T-cell (primary cell): ENCODE data around the gene BTBD19. TPM values are rescaled to one million over a fixed set of nuclear protein-coding genes. Genes with fewer than 3 reads are reported as not detected.
A peak's percentile ranks its signal among the peaks of the same experiment; 100 is the strongest.

Source experiments
- ATAC-seq, 4 experiments: fragments of 200-7000 bp in 3 of 4; fragments of 150-1000 bp in 1 of 4; cut with Tn5 transposase; replicated peaks in 1 of 4; 1 replicate in 3 of 4; 2 replicates in 1 of 4; pipeline ENCODE4 v1.10.0; 2021; ENCODE audit warnings: moderate library complexity in 3 of 4, mild to moderate bottlenecking in 2 of 4, moderate number of reproducible peaks in 1 of 4
- CTCF ChIA-PET, 2 donors: fragments of 300-600 bp; sonication (Branson Sonifier 250); formaldehyde crosslinking; loops; one replicate each; lab custom pipeline; 2022; ENCODE audit warnings: antibody characterized with exemption in 2 of 2; lab: Charles Lee
- POLR2A ChIA-PET, 2 donors: fragments of 300-600 bp; sonication (Branson Sonifier 250); formaldehyde crosslinking; loops; one replicate each; lab custom pipeline; 2022; ENCODE audit warnings: antibody characterized with exemption in 2 of 2; lab: Charles Lee
- DNase-seq, 35 experiments: peaks; one replicate each; pipeline versions ENCODE4 v3.0.0 to v3.0.0-alpha.2; 2013 to 2023
- H3K27ac ChIP-seq: one replicate; pipeline ENCODE4 v1.5.1; 2013; ENCODE audit warnings: low read length
- H3K27me3 ChIP-seq, 2 experiments: replicated peaks in 1 of 2; 1 replicate in 1 of 2; 2 replicates in 1 of 2; pipeline versions ENCODE4 v1.6.1 to v1.7.0; 2013; ENCODE audit warnings: low read length in 1 of 2, mixed read lengths in 1 of 2; ENCODE audit not compliant: control insufficient read depth in 2 of 2, insufficient read depth in 2 of 2; ENCODE audit errors: extremely low read depth in 1 of 2
- H3K36me3 ChIP-seq, 2 donors: 1 replicate in 1 of 2; 2 replicates in 1 of 2; pipeline versions ENCODE4 v1.6.1 to v1.7.0; 2013; ENCODE audit warnings: low read length in 1 of 2; ENCODE audit not compliant: control insufficient read depth in 2 of 2, insufficient read depth in 1 of 2; ENCODE audit errors: extremely low read depth in 1 of 2
- H3K4me1 ChIP-seq, 2 experiments: 1 replicate in 1 of 2; 2 replicates in 1 of 2; pipeline versions ENCODE4 v1.6.1 to v1.7.0; 2013; ENCODE audit warnings: low read length in 2 of 2, mixed read lengths in 1 of 2; ENCODE audit not compliant: insufficient read depth in 2 of 2, control insufficient read depth in 1 of 2; ENCODE audit errors: extremely low read depth in 1 of 2
- H3K4me3 ChIP-seq, 2 donors: 1 replicate in 1 of 2; 2 replicates in 1 of 2; pipeline versions ENCODE4 v1.5.1 to v1.7.0; 2013; ENCODE audit warnings: mild to moderate bottlenecking in 2 of 2, low read length in 1 of 2, moderate library complexity in 1 of 2; ENCODE audit not compliant: control insufficient read depth in 1 of 2; ENCODE audit errors: extremely low read depth in 1 of 2
- H3K9me3 ChIP-seq: 2 replicates; pipeline ENCODE4 v1.7.0; 2013
- H3K27ac Mint-ChIP-seq, 2 donors: one replicate each; pipeline ENCODE4 v1.8.0; 2020 to 2021; ENCODE audit warnings: mild to moderate bottlenecking in 2 of 2, mixed read lengths in 2 of 2
- H3K27me3 Mint-ChIP-seq, 2 donors: one replicate each; pipeline ENCODE4 v1.8.0; 2021 to 2022; ENCODE audit warnings: mixed read lengths in 2 of 2
- H3K36me3 Mint-ChIP-seq: one replicate; pipeline ENCODE4 v1.8.0; 2021; ENCODE audit warnings: mixed read lengths
- H3K4me1 Mint-ChIP-seq, 3 donors: one replicate each; pipeline ENCODE4 v1.8.0; 2020 to 2022; ENCODE audit warnings: mixed read lengths in 3 of 3, mild to moderate bottlenecking in 1 of 3
- H3K4me3 Mint-ChIP-seq, 3 donors: one replicate each; pipeline ENCODE4 v1.8.0; 2020 to 2022; ENCODE audit warnings: mild to moderate bottlenecking in 3 of 3, mixed read lengths in 3 of 3, moderate library complexity in 3 of 3
- H3K9me3 Mint-ChIP-seq, 3 donors: one replicate each; pipeline ENCODE4 v1.8.0; 2020 to 2022; ENCODE audit warnings: mixed read lengths in 3 of 3
- WGBS: methylation state at CpG from one replicate; pipeline ENCODE4 v1.1.5; 2013; ENCODE audit warnings: missing lambda C conversion rate; ENCODE audit not compliant: insufficient coverage; 5-methylcytosine and 5-hydroxymethylcytosine counted together
- total RNA-seq, 35 experiments: library from RNA in 6 of 35; stranded (reverse) in 6 of 35; fragments of 120-200 nt in 1 of 35; gene quantifications; one replicate each; pipeline versions ENCODE4 v1.2.1 to v1.2.4 and lab custom pipeline; 2013 to 2026

BTBD19 gene
- total RNA-seq, 5 donors from 2014 or later (not counting 1 experiment from before 2014, with no cell fraction given): 10.1 to 56.7 (median 11.5) TPM

GRCh38 chr1:44802306-44803061 lies 5.8 kb upstream of the BTBD19 start:
- WGBS: 60% methylated on average over 8 of the region's 13 CpGs
- peaks cover 27 to 64% of the 10 kb centered on the region in 2 experiments for H3K4me1 ChIP-seq
- peaks cover 52 to 71% (median 61%) of the 10 kb centered on the region in 3 donors for H3K4me1 Mint-ChIP-seq
- no peaks in the 10 kb centered on the region for H3K9me3 Mint-ChIP-seq
- H3K4me3 ChIP-seq: peak overlapping the region; percentile 71 to 97
- peak overlapping the region; percentile 83 to 98 (median 92) for H3K4me3 Mint-ChIP-seq
- POLR2A ChIA-PET: interaction anchor here in 1 of 2 donors (3.5 kb wide), 1 partner anchor 16 kb away, joined by 40 read pairs; no protein-coding TSS in a partner anchor
- H3K36me3 Mint-ChIP-seq: peaks cover 42% of the 10 kb centered on the region
- no peak for ATAC-seq
- no peak for DNase-seq
- H3K9me3 ChIP-seq: no peaks in the 10 kb centered on the region
- peak overlapping the region; percentile 63 for H3K27ac ChIP-seq
- no peaks in the 10 kb centered on the region for H3K27me3 ChIP-seq
- H3K36me3 ChIP-seq: peaks cover 16 to 50% of the 10 kb centered on the region in 2 donors
- CTCF ChIA-PET: interaction anchor here in 1 of 2 donors (0.6 kb wide), 1 partner anchor 501 kb away, joined by 5 read pairs; no protein-coding TSS in a partner anchor
- peak overlapping the region; percentile 92 to 93 for H3K27ac Mint-ChIP-seq
- H3K27me3 Mint-ChIP-seq: no peaks in the 10 kb centered on the region

GRCh38 chr1:44803062-44803311 lies 5.3 kb upstream of the BTBD19 start:
- Histone ChIP-seq H3K4me1 (peaks cover 32 to 69% of the 10 kb centered on the region in 2 experiments), H3K27me3 (no peaks in the 10 kb centered on the region), H3K4me3 (no peak overlapping the region), H3K9me3 (no peaks in the 10 kb centered on the region), H3K27ac (peak overlapping the region; percentile 63), H3K36me3 (peaks cover 16 to 50% of the 10 kb centered on the region in 2 donors)
- ChIA-PET CTCF (no interaction called here), POLR2A (interaction anchor here in 1 of 2 donors (3.5 kb wide), 1 partner anchor 15 kb away, joined by 40 read pairs; no protein-coding TSS in a partner anchor)
- H3K27me3 Mint-ChIP-seq: no peaks in the 10 kb centered on the region
- no peaks in the 10 kb centered on the region for H3K9me3 Mint-ChIP-seq
- WGBS: 94% methylated on average over 8 of the region's 9 CpGs
- H3K27ac Mint-ChIP-seq: peak overlapping the region; percentile 92 to 93
- H3K4me3 Mint-ChIP-seq: peak overlapping the region; percentile 83 to 98 (median 92)
- DNase-seq: no peak
- no peak for ATAC-seq
- H3K36me3 Mint-ChIP-seq: peaks cover 42% of the 10 kb centered on the region
- H3K4me1 Mint-ChIP-seq: peaks cover 57 to 76% (median 66%) of the 10 kb centered on the region in 3 donors

GRCh38 chr1:44803312-44804095 lies 4.8 kb upstream of the BTBD19 start:
- ATAC-seq (no peak), DNase-seq (no peak)
- no peaks in the 10 kb centered on the region for H3K9me3 Mint-ChIP-seq
- Histone ChIP-seq H3K27me3 (no peaks in the 10 kb centered on the region), H3K36me3 (peaks cover 16 to 50% of the 10 kb centered on the region in 2 donors), H3K9me3 (no peaks in the 10 kb centered on the region), H3K4me3 (no peak overlapping the region), H3K27ac (peak overlapping the region; percentile 63), H3K4me1 (peaks cover 36 to 74% of the 10 kb centered on the region in 2 experiments)
- 92% methylated on average over 7 of the region's 13 CpGs for WGBS
- peak overlapping the region; percentile 92 to 93 for H3K27ac Mint-ChIP-seq
- CTCF ChIA-PET: no interaction called here
- H3K27me3 Mint-ChIP-seq: no peaks in the 10 kb centered on the region
- peaks cover 62 to 78% (median 71%) of the 10 kb centered on the region in 3 donors for H3K4me1 Mint-ChIP-seq
- peak overlapping the region; percentile 83 to 98 (median 92) for H3K4me3 Mint-ChIP-seq
- H3K36me3 Mint-ChIP-seq: peaks cover 42% of the 10 kb centered on the region
- POLR2A ChIA-PET: no interaction called here

- POLR2A ChIA-PET: interaction anchor here in 1 of 2 donors (0.8 to 0.9 kb wide), 2 partner anchors 8 to 13 kb away, joined by 3 read pairs; no protein-coding TSS in a partner anchor
These were observed 2.9 kb upstream of the BTBD19 start for GRCh38 chr1:44805311-44806024.

DNA sequence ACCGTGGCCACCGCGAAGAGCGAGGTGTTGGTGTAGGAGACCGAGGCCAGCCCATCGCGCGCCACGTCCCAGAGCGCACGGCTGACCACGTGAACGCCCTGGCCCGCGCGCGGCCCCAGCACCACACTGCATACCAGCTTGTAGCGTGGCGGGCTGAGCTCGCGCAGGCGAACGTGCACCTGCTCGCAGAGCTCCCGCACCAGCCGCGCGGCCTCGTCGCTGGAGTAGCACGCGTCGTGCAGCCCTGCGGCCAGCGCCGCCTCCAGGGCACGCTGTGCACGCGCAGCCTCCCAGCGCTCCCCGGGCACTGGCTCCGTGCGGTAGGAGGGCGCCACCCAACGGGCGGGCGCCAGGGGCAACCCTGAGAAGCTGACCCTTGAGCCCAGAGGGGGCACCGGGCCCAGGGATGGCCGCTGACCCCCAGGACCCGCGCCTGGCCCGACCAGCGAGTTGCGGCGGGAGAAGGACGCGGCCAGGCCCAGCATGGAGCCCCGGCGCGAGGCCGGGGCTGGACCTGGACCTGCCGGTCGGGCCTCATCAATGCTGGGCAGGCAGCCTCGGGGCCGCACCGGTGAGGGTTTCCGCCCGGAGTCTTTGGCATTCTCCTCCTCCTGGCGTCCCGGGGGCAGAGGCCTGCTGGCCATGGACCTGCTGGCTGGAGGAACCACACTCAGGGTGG lies 2.2 kb upstream of the BTBD19 start:
- DNase-seq: peak in 1 of 35 experiments; percentile 42
- Histone ChIP-seq H3K36me3 (peaks cover 16 to 50% of the 10 kb centered on the region in 2 donors), H3K27ac (peak overlapping the region; percentile 98), H3K4me1 (peaks cover 62 to 91% of the 10 kb centered on the region in 2 experiments), H3K4me3 (no peak overlapping the region), H3K27me3 (no peaks in the 10 kb centered on the region), H3K9me3 (no peaks in the 10 kb centered on the region)
- ATAC-seq: no peak
- CTCF ChIA-PET: no interaction called here
- Mint-ChIP-seq H3K4me3 (peak overlapping the region in 2 of 3 donors; percentile 2 to 83), H3K27ac (peak overlapping the region; percentile 99), H3K27me3 (no peaks in the 10 kb centered on the region), H3K4me1 (peaks cover 82 to 87% (median 84%) of the 10 kb centered on the region in 3 donors), H3K9me3 (no peaks in the 10 kb centered on the region), H3K36me3 (peaks cover 39% of the 10 kb centered on the region)
- POLR2A ChIA-PET: interaction anchor here (0.5 to 3.9 kb wide), 4 partner anchors 12 to 168 kb away, joined by 3 to 35 read pairs (median 5); no protein-coding TSS in a partner anchor
- WGBS: 98% methylated on average over 64 of the region's 70 CpGs

More at GRCh38 chr1:44805311-44806024, 2.9 kb upstream of the BTBD19 start:
- peaks cover 42% of the 10 kb centered on the region for H3K36me3 Mint-ChIP-seq
- WGBS: 92% methylated on average over 16 of the region's 20 CpGs
- peak overlapping the region in 2 of 3 donors; percentile 22 to 83 for H3K4me3 Mint-ChIP-seq
- H3K4me3 ChIP-seq: no peak overlapping the region
- no peaks in the 10 kb centered on the region for H3K9me3 ChIP-seq
- CTCF ChIA-PET: interaction anchor here in 1 of 2 donors (0.7 to 0.8 kb wide), 2 partner anchors 15 to 20 kb away, joined by 3 read pairs; no protein-coding TSS in a partner anchor
- H3K27me3 ChIP-seq: no peaks in the 10 kb centered on the region
- H3K9me3 Mint-ChIP-seq: no peaks in the 10 kb centered on the region
- H3K27me3 Mint-ChIP-seq: no peaks in the 10 kb centered on the region
- H3K27ac ChIP-seq: no peak overlapping the region
- H3K4me1 ChIP-seq: peaks cover 55 to 84% of the 10 kb centered on the region in 2 experiments
- peak overlapping the region; percentile 92 to 93 for H3K27ac Mint-ChIP-seq
- DNase-seq (no peak), ATAC-seq (no peak)
- peaks cover 16 to 50% of the 10 kb centered on the region in 2 donors for H3K36me3 ChIP-seq
- H3K4me1 Mint-ChIP-seq: peaks cover 77 to 82% (median 82%) of the 10 kb centered on the region in 3 donors
